HG02610 (cell line): ENCODE measurements around the gene UBASH3A.
A peak's percentile ranks its signal among the peaks of the same experiment; 100 is the strongest.

Experiments
- ATAC-seq: cut with Tn5 transposase; IDR thresholded peaks from one replicate; pipeline ENCODE4 v1.9.1; 2021; ENCODE audit warnings: mild to moderate bottlenecking, moderate library complexity; ENCODE audit not compliant: unreplicated experiment

Gene UBASH3A

DNA sequence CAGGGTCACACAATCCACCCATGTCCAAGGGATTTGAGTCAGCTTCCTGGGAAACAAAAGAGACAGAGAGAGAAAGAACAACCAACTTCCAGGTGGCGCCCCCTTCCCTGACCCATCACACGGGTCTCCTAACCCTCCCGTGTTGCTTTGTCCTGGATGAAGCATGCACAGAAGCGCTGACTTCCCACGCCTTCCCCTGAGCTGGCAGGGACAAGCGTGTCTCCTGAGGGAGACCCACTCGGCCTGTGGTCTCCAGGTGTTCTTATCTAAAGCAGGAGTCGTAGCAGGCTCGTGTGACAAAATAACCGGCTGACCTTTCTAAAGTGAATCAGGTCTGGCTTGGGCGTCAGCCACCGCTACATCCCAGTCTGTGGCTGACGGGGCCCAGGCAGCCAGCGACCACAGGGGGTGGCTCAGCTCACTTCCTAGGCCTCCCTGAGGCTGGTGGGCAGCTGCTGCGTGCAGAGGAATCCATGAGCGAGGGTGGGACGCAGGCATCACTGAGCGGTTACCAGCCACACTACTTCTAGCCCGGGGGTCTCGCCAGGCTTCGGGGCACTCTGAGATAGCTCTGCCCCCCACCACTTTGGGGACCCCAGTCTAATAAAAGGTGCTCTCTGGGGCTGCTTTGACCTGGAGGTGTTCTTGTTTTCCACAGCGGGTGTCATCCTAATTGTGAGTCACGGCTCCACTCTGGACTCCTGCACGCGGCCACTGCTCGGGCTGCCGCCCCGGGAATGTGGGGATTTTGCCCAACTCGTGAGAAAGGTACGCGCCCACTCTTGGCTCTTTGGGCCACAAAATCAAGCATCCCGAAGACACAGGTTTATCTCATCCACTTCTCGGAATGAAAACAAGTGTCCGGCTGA is 40.4 kb downstream of the UBASH3A start:
- ATAC-seq: no peak

DNA sequence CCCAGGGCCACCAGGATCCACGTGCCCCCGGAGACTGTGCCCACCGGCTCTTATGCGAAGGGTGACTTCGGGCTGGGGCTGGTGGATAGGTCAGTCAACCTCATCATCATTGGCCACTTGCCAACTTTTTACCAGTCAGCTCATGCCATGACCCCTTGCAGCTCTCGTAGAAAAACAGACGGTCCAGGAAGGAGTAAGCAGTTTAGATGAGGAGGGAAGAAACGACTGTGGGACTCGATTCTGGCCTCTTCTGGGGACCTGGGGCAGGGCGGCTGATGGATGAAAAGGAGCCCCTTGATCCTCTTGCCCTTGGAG is 41.0 kb downstream of the UBASH3A start:
- no peak for ATAC-seq

DNA sequence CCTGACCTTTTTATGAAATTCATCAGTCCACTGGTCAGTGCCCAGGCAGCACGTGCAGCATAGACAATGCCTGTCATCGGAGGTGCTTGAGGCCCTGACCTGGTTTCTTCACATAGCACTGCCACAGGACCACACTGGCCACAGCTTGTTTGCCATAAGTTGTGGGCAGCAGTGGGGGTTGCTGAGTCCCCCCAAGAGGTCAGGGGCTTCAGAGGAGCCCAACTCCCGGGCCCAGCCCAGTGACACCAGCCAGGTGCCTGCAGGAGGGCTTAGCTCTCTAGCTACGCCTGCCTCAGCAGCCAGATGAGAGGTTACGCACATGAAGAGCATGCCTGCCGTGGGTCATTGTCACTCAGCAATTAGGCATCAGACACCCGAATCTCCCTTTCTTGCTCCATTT is 41.6 kb downstream of the UBASH3A start:
- ATAC-seq: no peak

DNA sequence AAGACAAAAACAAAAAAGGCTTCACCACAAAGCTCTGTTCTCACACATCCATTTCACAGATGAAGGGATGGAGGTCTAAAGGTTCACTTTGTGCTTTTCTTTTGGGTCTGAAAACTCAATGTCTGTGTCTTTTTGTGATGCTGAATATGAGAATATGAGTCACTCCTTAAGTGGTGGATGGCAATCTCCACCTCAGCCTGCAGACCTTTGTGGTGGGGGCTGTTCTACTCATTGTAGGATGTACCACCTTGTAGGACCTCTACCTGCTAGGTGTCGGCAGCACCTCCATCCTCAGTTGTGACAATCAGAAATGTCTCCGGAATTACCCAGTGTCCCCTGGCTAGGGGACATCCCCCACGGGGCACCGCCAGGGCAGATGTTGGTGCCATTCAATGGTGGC is 42.8 kb downstream of the UBASH3A start:
- ATAC-seq: no peak

DNA sequence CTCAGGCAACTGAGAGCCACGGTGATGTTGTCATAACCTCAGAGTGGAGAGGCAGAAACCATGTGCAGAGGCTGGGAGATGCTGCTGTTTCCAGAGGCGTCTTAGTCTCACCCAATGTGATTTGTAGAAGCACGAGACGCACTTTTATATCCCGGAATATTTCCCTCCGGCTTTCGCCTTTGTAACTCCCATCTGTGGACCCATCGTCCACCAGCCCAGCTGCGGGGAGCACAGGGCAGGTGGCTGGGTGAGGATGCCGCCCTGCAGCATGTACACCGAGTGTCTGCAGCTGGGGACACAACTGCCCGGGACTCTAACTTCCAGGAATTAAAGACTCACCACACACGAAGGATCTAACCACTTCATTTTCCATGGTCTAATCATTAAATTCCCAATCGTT is 43.5 kb downstream of the UBASH3A start:
- ATAC-seq: no peak

DNA sequence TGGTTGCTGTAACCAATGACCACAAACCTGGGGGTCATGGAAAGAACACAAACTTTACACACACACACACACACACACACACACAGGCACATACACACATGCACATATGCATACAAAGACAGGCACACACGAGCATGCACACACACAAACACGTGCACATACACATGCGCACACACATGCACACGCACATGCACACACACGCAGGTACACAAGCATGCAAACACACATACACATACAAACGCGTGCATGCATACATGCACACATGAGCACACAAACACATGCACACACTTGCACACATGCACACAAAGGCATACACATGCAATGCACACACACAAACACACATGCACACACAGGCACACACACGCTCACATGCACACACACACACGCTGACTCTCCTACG is 44.0 kb downstream of the UBASH3A start:
- ATAC-seq: no peak

DNA sequence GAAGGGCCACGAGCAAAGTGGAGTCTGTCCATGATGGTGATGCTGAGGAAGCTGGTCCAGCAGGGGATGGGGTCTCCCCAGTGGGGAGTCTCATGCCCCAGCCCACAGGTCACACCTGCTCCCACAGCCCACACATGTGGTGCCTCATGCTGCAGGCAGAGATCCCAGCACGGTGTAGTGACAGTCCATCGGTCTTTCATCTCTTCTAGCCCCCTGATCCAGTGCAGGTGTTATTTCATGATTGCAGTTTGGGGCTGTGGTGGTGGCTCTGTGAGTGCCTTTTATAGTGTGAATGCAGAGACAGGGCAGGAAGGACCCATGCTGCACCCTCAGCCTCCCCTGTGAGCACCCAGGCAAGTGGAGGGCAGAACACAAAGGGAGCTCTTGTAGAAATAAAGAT is 45.0 kb downstream of the UBASH3A start:
- no peak for ATAC-seq

DNA sequence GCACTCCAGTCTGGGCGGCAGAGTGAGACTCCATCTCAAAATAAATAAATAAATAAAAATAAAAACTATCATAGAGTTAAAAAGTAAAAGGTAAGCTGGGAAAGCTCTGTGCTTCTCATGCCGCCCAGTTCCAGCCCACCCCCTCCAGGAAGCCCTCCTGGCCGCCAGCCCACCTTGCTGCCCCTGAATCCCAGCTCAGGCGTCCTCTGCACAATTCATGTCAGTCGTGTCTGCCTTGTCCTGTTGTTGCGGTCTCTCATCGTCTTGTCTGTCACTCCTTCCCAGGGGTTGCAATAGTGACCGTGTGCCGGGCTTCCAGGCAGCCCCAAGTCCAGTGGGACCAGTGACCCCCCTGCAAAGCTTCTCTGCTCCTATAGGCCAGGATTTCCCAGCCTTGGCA is 48.2 kb downstream of the UBASH3A start:
- ATAC-seq: no peak

DNA sequence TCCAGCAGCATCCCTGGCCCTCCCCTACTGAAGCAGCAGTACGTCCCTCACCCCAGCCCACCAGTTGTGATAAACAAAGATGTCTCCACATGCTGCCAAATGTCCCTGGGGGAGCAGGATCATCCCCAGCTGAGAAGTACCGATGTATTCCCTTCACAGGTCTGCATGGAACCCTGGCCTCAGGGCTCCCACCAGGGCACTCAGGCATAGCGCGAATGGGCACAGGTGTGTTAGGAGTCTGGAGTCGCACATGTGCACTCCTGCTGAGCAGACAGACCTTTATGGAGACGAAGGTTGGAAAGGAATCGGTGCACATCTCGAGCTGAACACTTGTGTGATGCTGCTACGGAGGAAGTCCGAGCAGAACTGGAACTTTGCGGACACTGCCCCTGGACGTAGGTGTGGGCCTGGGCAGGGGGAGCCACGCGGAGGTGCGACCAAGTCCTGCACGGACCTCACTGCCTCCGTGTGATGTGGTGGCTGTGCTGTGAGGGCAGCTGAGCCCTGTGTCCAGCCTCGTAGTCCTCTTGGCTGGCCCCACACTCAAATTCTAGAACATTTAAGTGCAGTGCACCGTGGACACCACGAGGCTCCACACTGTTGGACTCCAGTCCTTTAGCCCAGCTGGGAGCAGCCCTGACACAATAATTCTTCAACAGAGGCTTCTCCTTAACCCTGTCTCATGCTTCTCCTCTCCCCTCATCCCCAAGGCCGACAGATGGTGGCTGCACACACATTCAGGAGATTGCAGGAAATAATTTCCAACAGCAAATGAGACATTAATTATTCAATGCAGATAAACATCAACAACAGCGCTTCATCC is 48.9 kb downstream of the UBASH3A start:
- ATAC-seq: no peak

DNA sequence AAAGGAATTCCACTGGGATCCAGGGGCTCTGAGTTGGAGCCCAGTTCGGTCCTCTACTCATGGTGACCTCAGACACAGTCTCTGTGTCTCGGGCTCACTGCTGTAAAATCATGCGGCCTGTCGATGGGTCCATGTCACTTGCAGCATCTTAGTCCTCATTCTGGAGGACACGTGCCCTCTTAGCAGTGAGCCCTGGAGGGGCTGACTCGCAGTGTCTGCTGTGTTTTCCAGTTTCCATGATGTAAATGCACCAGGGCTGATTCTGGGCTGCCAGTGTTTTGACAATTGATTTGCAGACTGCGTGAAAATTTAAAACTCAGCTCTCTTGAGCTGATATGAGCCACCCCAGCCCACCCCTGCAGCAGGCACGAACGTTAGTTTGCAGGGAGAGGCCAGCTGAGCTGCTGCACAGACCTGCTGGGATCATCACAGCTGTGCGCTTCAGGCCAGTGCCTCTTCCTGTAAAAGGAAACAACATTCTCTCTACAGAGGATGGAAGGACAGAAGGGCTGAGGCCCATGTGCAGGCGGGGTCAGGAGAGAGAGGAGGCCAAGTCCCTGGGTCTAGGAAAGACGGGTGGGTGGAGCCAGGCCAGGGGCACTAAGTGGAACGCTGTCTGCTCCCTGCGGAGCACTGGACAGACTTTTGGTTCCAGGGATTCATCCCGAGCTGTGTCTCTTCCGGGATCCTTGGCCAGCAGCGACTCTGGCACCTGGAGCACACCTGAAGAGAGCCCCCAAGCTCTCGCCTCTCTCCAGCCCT is 49.7 kb downstream of the UBASH3A start:
- no peak for ATAC-seq

DNA sequence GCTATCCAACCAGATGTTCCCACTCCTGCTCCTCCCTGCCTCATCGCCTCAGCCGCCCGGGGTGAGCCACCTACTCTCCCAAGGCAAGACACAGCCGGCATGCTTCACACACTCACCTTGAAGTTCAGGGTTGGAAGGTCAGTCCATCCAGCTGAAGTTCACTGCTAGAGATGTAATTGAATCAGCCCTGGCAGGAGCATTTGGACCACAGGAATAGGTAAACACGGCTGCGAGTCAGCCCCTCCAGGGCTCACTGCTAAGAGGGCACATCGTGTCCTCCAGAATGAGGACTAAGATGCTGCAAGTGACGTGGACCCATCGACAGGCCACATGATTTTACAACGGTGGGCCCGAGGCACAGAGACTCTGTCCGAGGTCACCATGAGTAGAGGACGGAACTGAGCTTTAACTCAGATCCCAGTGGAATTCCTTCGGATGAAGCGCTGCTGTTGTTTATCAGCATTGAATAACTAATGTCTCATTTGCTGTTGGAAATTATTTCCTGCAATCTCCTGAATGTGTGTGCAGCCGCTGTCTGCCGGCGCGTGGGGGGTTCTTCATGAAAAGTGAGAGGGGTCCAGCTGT is 50.4 kb downstream of the UBASH3A start:
- no peak for ATAC-seq

DNA sequence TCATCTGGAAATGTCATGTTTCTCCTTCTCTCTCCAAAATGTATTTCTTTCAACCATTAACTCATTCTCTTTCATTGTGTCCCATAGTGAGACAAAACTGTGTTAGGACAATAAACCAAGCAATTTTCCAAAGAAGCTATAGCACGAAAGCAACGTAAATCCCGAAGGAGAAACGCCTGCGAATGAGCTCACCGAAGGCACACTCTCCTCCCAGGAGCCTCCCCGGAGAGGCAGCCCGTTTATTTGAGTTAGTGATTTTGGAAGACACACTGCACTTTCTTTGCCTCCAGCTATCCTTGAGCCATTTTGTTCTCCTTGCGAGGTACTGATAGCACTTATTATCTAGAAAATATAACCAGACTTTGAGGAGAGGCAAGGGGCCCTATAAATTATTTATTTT is 51.1 kb downstream of the UBASH3A start:
- no peak for ATAC-seq

DNA sequence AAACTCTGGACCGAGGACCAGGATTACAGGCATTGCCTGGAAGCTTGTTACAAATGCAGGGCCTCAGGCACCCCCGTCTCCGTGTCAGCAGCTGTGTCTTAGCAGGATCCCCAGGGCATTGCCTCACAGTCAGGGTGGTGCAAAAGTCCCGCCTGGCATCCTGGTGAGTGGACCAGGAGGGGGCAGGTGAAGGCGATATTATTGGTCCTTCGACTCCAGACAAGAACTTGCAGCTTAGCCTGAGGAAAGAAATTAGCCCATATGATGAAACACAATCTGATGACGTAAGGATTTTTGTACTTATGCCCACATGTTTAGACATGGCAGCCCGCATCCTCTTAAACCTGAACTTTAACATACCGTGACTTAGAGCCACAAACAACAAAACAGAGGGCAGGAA is 51.5 kb downstream of the UBASH3A start:
- no peak for ATAC-seq

DNA sequence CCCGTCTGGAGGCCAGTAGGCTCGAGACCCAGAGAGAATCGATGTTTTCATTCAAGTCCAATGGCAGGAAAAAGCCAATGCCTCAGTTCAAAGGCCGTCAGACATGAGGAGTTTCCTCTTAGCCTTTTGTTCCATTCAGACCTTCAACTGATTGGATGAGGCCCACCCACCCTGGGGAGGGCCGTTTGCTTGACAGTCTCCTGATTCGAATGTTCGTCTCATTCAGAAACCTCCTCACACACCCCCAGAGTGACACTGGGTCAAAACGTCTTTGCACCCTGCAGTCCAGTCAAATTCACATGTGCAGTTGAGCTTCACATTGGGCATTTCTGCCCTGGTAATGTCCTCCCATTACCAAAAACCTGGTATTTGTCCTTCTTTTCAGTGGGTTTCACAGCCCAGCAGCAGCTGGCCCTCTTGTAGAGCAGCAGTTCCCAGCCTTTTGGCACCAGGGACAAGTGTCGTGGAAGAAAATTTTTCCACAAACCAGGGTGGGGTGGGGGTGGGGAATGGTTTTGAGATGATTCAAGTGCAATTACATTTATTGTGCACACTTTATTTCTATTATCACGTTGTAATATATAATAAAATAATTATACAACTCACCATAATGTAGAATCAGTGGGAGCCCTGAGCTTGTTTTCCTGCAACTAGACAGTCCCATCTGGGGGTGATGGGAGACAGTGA is 52.2 kb downstream of the UBASH3A start:
- ATAC-seq: no peak

DNA sequence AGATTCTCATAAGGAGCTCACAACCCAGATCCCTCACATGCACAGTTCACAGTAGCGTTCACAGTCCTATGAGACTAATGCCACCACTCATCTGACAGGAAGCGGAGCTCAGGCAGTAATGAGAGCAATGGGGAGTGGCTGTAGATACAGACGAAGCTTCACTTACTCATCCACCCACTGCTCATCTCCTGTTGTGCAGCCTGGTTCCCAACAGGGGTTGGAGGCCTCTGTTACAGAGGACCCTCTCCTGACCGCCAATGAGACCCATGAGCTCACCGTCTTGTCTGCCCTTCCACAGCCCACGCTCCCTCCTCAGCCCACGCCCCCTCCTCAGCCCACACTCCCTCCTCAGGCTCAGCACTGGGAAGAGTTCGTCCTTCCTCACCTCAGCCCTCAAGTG is 52.8 kb downstream of the UBASH3A start:
- ATAC-seq: no peak

DNA sequence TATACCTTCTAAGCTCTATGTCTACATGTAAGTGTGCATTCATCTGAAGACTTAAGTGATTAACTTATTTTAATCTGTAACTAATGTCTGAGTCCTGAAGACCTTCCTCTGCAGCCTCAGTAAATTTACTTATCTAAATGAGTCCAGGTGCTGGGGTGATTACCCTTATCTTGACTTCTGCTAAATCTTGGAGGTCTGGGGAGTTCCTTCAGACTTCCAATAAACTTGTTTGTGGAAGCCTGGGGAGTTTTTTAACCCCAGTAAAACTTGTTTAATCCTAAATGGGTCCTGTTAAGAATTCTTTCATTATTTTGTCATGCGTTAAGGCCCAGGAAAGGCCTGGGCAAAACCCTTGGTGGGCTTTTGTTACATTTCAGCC is 55.4 kb downstream of the UBASH3A start:
- no peak for ATAC-seq

DNA sequence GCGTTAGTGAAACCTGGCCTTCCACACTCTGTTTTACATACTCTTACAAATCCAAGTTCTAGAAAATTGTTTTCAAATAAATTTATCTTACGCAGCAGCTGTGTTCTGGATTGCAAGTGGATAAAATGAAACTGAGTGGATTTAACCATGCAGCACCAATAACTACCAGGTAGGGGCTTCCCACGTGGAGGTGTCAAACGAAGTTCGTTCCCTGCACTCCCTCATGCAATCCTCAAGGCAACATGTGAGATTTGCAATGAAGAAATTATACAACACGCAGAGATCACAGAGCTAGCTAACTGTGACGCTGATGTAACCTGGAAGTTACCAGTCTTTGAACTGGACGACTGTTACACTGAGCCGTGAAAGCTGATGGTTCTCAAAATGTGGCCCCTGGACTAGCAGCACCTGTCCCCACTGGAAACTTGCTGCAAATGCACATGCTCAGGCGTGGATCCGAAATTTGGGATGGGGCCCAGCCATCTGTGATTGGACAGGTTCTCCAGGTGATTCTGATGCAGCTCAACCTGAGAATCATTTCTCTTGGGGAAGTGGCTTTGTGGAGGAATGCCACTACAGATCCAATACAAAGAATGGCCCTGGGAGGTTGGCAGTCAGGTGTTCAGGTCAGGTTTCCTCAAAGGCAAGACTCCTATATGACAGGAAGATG is 56.0 kb downstream of the UBASH3A start:
- no peak for ATAC-seq

DNA sequence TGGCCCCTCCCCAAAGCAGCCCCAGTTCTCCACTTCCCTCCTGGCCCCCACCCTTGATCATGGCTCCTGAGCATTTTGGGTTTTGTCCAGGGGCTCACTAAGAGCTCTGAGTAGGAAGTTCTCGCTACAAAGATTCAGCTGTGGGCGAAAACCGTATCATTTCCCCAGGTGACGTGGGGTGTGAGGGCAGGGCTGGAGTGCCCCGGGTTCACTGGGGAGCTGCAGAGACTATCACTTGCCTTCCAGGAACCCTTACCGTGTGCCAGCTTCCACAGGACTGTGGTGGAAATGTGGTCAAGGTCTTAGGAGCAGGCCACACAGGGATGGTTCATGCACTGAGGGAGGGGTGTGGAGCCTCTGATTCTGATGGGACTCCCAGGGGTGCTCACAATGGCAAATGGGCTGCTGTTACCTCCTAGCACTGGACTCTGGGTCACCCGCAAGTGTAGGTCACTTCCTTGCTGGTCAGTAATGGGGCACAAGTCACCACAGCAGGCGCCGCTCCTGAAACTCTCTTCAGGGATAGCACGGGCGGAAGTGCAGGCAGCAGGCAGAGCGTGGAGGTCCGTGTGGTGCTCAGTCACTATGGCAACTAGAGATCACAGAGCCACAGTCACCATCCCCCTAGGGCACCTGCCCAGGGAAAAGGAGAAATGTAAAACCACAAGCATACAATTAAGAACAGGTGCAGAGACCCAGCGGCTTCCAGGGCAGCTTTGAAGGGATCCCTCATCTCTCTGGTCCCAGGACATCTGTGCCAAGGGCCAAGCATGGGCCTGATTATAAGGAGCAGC is 56.9 kb downstream of the UBASH3A start:
- peak; percentile 39 for ATAC-seq

DNA sequence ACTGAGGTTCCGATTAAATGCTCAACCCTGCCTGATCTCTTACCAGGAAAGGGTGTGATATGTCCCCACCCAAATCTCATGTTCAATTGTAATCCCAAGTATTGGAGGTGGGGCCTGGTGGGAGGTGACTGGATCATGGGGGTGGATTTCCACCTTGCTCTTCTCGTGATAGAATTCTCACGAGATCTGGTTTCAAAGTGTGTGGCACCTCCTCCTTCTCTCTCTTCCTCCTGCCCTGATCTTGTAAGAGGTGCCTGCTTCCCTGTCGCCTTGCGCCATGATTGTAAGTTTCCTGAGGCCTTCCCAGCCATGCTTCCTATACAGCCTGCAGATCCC is 57.5 kb downstream of the UBASH3A start:
- no peak for ATAC-seq
